GM10266 (cell line): ENCODE data around the gene STARD10.

Experiments
- DNase-seq: peaks from one replicate; pipeline ENCODE4 v3.0.0; 2012; ENCODE audit errors: extremely low spot score
- TF ChIP-seq, protein P1 (sequence below): IDR thresholded peaks from 2 replicates; pipeline ENCODE4 v1.5.1; 2012; ENCODE audit warnings: mild to moderate bottlenecking, low read depth; ENCODE audit not compliant: control insufficient read depth, insufficient read depth; ENCODE audit errors: missing control alignments

The STARD10 gene

DNA sequence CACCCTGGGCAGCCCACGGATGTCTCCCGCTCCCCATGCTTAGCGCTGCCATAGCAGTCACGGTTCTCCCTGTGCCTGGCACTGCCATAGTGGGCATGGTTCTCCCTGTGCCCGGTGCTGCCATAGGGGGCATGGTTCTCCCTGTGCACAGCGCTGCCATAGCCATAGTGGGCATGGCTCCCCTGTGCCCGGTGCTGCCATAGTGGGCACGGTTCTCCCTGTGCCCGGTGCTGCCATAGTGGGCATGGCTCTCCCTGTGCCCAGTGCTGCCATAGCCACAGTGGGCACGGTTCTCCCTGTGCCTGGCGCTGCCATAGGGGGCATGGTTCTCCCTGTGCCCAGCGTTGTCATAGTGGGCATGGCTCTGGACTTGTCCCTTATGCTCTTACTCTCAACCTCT lies 21.8 kb downstream of the STARD10 start:
- no peak for DNase-seq
- TF ChIP-seq, protein P1, sequence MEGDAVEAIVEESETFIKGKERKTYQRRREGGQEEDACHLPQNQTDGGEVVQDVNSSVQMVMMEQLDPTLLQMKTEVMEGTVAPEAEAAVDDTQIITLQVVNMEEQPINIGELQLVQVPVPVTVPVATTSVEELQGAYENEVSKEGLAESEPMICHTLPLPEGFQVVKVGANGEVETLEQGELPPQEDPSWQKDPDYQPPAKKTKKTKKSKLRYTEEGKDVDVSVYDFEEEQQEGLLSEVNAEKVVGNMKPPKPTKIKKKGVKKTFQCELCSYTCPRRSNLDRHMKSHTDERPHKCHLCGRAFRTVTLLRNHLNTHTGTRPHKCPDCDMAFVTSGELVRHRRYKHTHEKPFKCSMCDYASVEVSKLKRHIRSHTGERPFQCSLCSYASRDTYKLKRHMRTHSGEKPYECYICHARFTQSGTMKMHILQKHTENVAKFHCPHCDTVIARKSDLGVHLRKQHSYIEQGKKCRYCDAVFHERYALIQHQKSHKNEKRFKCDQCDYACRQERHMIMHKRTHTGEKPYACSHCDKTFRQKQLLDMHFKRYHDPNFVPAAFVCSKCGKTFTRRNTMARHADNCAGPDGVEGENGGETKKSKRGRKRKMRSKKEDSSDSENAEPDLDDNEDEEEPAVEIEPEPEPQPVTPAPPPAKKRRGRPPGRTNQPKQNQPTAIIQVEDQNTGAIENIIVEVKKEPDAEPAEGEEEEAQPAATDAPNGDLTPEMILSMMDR = no peak

DNA sequence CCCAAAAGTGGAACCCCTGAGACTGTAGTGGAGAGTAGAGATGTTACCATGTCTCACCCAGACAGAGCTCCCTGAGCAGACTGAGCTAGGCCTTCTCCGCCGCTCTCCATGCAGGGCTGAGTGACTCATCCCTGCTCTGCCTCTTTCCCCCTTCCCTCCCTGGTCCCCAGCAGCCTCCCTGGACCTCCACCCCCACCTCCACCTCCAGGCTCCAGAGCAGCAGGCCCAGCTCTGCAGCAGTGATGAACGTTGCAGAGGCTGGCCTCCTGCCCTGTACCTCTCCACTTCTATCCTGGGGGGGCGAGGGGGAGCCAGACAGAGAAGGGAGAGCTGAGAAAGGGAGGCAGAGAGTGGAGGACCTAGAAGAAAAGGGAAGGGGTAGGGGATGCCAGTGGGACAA lies 22.3 kb downstream of the STARD10 start:
- TF ChIP-seq, protein P1 = no peak
- no peak for DNase-seq

DNA sequence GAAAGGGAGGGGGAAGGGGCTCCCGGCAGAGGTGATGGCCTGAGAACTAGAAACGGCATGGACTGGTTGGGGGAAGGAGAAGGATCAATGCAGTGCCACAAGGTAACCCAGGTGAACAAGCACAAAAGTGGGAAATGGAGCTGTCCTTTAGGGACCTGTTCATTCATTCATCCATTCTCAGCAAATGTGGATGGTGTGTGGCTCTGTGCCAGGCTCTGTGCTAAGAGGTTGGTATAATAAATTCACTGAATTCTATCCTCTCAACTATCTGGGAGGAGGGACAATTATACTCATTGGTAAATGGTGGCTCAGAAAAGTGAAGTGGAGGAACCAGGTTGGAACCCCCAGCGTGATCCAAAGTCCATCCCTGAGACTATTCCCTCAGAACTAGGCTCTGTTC lies 23.0 kb downstream of the STARD10 start:
- TF ChIP-seq, protein P1 = no peak

DNA sequence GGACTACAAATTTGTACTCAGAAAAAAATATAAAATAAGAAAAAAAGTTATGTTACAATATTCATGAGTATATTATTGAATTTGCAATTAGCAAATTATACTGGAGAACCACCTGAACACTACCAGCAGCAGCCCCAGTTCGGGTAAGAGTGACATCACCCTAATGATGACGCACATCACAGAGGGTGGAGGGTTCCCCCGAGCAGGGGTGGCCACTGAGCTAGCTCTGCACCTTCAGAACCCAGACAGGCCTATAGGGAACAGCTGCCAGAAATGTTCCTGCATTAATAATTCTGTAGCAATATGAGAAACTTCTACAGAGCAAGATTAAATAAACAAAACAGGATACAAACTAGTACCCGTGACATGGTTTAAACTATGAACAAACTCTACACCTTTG lies 24.2 kb downstream of the STARD10 start:
- DNase-seq = no peak
- TF ChIP-seq, protein P1 = no peak

More for the DNA sequence above, 23.0 kb downstream of the STARD10 start:
- no peak for DNase-seq

DNA sequence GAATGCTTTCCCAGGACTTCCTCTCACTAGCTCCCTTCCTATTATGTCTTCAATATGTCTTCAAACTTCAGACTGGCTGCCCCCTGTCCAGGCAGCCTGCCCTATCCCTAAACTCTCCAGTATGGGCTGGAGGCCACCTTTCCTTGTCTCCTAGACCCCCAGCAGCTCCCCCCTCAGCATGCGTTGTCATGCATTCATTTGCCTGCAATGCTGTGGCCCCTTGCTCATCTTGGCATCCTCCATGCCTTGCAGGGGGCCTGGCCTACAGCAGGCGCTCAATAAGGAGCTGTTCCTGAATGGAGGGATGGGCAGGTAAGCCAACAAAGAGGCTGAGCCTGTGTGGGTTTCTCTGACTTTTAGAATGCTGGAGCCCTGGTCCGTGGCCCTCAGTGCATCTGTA lies 25.3 kb downstream of the STARD10 start:
- no peak for DNase-seq
- TF ChIP-seq, protein P1 = no peak

DNA sequence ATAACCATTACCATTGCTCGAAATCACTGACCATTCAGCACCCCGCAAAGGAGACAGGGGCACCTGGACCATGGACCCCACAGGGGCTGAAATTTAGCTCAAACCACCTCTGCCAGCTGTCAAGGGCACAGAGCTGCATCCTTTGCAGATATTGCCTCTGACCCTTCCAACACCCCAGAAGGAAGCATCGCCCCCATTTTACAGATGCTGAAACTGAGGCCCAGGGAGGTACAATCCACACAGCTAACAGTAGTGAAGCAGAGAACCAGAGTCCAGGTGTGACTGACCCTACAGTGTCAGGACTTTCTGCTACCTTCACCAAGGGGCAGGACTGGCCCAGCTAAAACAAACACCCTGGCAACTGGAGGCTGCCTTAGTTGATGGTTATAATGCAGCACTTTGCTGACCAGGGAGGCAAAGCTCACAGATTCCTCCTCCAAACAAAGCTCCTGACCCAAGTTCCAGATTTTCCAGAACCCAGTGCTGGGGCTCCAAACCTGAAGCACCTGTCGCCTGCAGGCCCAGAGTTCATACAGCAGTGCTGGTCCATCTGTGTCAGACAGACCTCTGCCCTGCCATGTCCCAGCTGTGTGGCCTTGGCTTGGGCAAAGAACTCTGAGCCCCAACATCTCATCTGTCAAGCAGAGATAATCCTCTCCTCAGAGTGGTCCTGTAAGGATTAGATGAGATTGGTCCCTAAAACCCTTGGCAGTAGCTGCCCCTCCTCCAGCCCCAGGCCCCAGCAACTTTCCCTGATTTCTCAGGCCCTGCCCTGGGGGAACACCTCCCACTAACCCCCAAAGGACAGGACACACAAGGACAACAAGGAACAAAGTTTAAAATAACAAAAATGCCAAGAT lies 26.4 kb downstream of the STARD10 start:
- DNase-seq = no peak
- TF ChIP-seq, protein P1 = no peak

DNA sequence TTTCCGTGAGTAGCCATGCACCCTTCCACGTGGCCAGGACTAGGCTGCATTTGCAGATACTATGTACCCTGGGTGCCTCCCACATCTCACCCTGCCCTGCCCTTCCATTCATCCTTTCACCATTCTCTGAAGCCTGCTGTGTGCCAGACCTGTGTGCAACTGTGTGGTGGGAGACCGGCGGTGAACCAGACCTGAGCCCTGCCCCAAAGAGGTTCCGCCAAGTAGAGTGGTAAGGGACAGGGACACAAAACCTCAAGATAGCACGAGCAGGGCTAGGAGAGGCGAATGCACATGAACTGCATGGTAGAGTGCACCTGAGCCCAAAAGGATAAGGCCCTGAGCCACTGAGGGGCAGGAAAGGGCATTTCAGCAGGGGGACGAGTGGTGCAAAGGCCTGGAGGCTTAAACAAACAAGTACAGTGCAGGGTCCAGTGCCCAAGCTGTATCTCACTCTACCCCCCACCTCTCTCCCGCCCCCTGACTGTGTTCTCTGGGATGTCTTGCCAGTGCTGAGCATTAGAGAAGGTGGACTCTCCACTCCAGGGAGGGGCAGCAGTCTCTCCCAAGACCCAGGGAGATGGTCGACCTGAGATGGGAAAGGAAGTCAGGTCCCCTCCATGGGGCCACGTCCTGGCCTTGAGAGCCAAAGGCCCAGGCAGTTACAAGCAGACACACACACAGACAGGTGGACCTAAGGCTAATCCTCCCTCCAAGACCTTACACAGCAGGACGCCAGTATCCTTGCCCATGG lies 27.5 kb downstream of the STARD10 start:
- DNase-seq = no peak
- TF ChIP-seq, protein P1 = no peak
